Stimulated activated CD4-positive, alpha-beta T cell treated with anti-CD3 and anti-CD28 coated beads, Interleukin-2, amount 100 ng/mL, for 48 hours (primary cell): ENCODE data around the gene TFPT.
A peak's percentile ranks its signal among the peaks of the same experiment; 100 is the strongest.

Experiments used
- DNase-seq, 2 donors: peaks; one replicate each; pipeline ENCODE4 v3.0.0-alpha.2; 2020

TFPT gene

GRCh38 chr19:54115109-54116063 lies at the start of gene TFPT, which contains the start of gene PRPF31:
TFPT (minus strand) TSS chr19:54115657; CDS start chr19:54115269, 388 bp downstream.
PRPF31 (plus strand) TSS chr19:54115754; CDS start chr19:54118279, 2,525 bp downstream.
- DNase-seq: peak; percentile 94 to 95

- no peak for DNase-seq
These were observed 49.8 kb upstream of the TFPT start for GRCh38 chr19:54165222-54165621.

- DNase-seq: peak; percentile 34 to 58
These were observed 49.1 kb upstream of the TFPT start for GRCh38 chr19:54164369-54165068.

- DNase-seq: no peak
These were observed 47.4 kb upstream of the TFPT start for GRCh38 chr19:54162884-54163283.

GRCh38 chr19:54162241-54162805 lies 46.9 kb upstream of the TFPT start:
- peak; percentile 74 to 75 for DNase-seq

GRCh38 chr19:54160854-54161253 lies 45.4 kb upstream of the TFPT start:
- no peak for DNase-seq

- no peak for DNase-seq
These were observed 44.8 kb upstream of the TFPT start for GRCh38 chr19:54160182-54160811.

- DNase-seq: peak; percentile 92 to 94
These were observed 44.1 kb upstream of the TFPT start, which contains the start of gene LENG1 for GRCh38 chr19:54159352-54160181. LENG1 (minus strand) TSS chr19:54159721; CDS start chr19:54159695, 26 bp downstream.

GRCh38 chr19:54158812-54159351 lies 43.4 kb upstream of the TFPT start:
- DNase-seq: peak in 1 of 2 donors; percentile 29

GRCh38 chr19:54156953-54157352 lies 41.5 kb upstream of the TFPT start:
- no peak for DNase-seq

GRCh38 chr19:54156490-54156889 lies 41.0 kb upstream of the TFPT start:
- DNase-seq: no peak

- no peak for DNase-seq
These were observed 40.2 kb upstream of the TFPT start for GRCh38 chr19:54155694-54156093.

- no peak for DNase-seq
These were observed 39.3 kb upstream of the TFPT start for GRCh38 chr19:54154603-54155345.

- no peak for DNase-seq
These were observed 38.4 kb upstream of the TFPT start for GRCh38 chr19:54153731-54154326.

GRCh38 chr19:54152878-54153524 lies 37.5 kb upstream of the TFPT start:
- no peak for DNase-seq

- DNase-seq: no peak
These were observed 36.8 kb upstream of the TFPT start for GRCh38 chr19:54152267-54152666.

- no peak for DNase-seq
These were observed 36.0 kb upstream of the TFPT start for GRCh38 chr19:54151362-54152035.

GRCh38 chr19:54149021-54149812 lies 33.8 kb upstream of the TFPT start:
- no peak for DNase-seq
